Muscle of leg (tissue), 11 donors: ENCODE measurements around the gene MOGAT1. TPM values are rescaled to one million over a fixed set of nuclear protein-coding genes. Genes with fewer than 3 reads are reported as not detected.
A peak's percentile ranks its signal among the peaks of the same experiment; 100 is the strongest.

Source experiments
- DNase-seq: peaks from one replicate; pipeline ENCODE4 v3.0.0; 2013
- H3K27ac ChIP-seq: one replicate; pipeline ENCODE4 v1.5.1; 2013; ENCODE audit warnings: mild to moderate bottlenecking, low read length, control low read depth
- H3K27me3 ChIP-seq: one replicate; pipeline ENCODE4 v1.6.1; 2013; ENCODE audit warnings: low read length; ENCODE audit not compliant: control insufficient read depth, insufficient read depth
- H3K36me3 ChIP-seq: one replicate; pipeline ENCODE4 v1.6.1; 2013; ENCODE audit warnings: low read length; ENCODE audit not compliant: control insufficient read depth, insufficient read depth
- H3K4me1 ChIP-seq: one replicate; pipeline ENCODE4 v1.6.1; 2013; ENCODE audit warnings: low read length; ENCODE audit not compliant: control insufficient read depth, insufficient read depth
- H3K4me3 ChIP-seq: one replicate; pipeline ENCODE4 v1.5.1; 2013; ENCODE audit warnings: low read length, control low read depth
- H3K9me3 ChIP-seq: replicated peaks from 2 replicates; pipeline ENCODE4 v1.6.1; 2013; ENCODE audit warnings: low read depth, low read length; ENCODE audit not compliant: control insufficient read depth
- WGBS: methylation state at CpG from one replicate; pipeline ENCODE4 v1.1.5; 2013; ENCODE audit warnings: missing lambda C conversion rate; ENCODE audit not compliant: insufficient coverage; 5-methylcytosine and 5-hydroxymethylcytosine counted together
- polyA plus RNA-seq, 8 donors: library from polyadenylated mRNA; unstranded; fragments of 120-200 nt; gene quantifications; one replicate each; pipeline versions ENCODE4 v1.2.1 to v1.2.3, GENCODE V29; 2013; ENCODE audit warnings: inconsistent platforms in 1 of 8, low replicate concordance in 1 of 8; ENCODE audit not compliant: insufficient read length in 8 of 8, insufficient read depth in 1 of 8
- total RNA-seq: library from RNA; stranded (reverse); fragments of 120-200 nt; gene quantifications from one replicate; pipeline ENCODE4 v1.2.4, GENCODE V29; 2013

MOGAT1 gene
- total and polyA plus RNA-seq, 9 donors: not detected

DNA sequence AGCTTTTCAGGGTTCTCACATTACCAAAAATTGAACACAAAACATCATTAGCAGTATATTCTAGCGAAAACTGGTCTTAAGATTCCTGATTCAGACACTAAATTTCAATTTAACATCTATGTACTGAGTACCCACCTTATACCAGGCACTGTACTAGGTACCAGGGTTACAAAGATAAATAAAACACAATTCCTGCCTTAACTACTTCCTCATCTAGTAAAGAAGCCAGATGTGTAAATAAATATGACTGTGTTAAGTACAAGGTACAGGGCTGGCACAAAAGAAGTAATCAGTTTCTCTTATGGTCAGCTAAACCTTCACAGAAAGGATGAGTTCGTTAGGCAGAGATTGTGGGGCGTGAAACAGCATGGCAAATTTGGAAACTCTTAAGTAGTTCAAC, 21.7 kb upstream of the MOGAT1 start:
- Histone ChIP-seq H3K4me3 (no peak overlapping the region), H3K27me3 (no peaks in the 10 kb centered on the region), H3K9me3 (no peaks in the 10 kb centered on the region), H3K36me3 (peaks cover 16% of the 10 kb centered on the region), H3K4me1 (peaks cover 2% of the 10 kb centered on the region), H3K27ac (no peak overlapping the region)
- DNase-seq: no peak
- 100% methylated on average over 2 of the region's 3 CpGs for WGBS

DNA sequence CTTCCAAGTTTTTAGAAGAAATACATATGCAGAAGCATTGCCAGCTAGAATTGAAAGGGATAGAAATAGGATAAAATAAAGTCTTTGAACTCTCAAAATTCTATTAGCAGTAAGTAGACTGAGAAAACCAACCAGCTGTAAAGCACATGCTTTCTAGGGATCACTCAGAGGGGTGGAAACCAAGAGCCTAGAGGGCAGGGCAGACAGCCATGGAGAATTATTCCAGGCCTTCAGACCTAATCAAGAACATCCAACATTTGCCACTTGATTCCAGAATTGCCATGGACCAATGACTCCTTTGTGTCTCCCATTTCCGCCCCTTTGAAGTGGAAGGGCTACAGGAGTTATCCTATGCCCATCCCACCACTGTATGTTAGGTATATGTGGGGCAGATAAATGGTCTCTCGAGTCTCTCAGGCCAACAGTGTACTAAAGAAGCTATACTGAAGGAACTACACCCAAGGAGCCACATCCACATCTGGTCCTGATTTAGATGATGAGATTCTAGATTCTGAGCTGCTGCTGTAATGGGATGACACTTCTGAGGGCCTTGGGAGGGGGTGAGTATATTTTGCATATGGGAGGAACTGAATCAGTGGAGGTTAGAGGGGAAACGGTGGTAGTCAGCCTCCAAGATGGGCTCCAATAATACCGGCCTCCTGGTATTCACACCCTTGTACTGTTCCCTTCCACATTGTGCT, 19.6 kb upstream of the MOGAT1 start:
- Histone ChIP-seq H3K27me3 (no peaks in the 10 kb centered on the region), H3K9me3 (no peaks in the 10 kb centered on the region), H3K36me3 (peaks cover 13% of the 10 kb centered on the region), H3K27ac (no peak overlapping the region), H3K4me1 (peaks cover 10% of the 10 kb centered on the region), H3K4me3 (no peak overlapping the region)
- no CpG with 5 or more reads among the region's 4 CpGs for WGBS
- no peak for DNase-seq

DNA sequence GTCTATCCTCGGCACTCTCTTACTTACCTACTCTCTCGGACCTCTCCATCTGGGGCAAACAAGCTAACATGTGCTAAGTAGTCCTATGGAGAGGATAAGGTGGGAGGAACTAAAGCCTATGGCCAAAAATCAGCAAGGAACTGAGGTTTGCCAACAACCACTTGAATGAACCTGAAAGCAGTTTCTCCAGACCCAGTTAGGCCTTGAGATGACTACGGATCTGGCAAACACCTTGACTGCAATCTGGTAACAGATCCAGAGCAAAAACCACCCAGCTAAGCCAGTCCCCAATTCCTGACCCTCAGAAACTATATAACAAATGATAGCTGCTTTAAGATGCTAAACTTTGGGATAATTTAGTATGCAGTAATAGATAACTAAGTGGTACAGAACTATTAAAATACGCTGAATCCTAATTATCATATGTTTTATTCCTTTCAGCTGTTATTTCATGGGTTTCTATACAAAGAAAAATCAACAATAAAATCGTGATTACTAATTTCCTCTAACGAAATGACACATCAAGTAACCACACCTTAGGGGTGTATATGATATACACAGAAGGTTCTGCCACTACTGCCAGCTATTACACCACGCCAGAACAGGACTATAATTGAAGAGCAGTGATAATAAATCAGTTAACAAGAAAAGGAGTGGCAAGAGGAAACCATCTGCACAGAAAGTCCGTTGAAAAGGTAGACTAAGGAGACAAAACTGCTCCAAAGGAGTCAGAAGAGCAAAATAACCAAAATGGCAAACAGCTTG, 18.8 kb upstream of the MOGAT1 start:
- Histone ChIP-seq H3K27ac (no peak overlapping the region), H3K4me3 (no peak overlapping the region), H3K4me1 (peaks cover 12% of the 10 kb centered on the region), H3K36me3 (peaks cover 8% of the 10 kb centered on the region), H3K9me3 (no peaks in the 10 kb centered on the region), H3K27me3 (no peaks in the 10 kb centered on the region)
- 60% methylated on average over 1 of the region's 8 CpGs for WGBS
- no peak for DNase-seq

DNA sequence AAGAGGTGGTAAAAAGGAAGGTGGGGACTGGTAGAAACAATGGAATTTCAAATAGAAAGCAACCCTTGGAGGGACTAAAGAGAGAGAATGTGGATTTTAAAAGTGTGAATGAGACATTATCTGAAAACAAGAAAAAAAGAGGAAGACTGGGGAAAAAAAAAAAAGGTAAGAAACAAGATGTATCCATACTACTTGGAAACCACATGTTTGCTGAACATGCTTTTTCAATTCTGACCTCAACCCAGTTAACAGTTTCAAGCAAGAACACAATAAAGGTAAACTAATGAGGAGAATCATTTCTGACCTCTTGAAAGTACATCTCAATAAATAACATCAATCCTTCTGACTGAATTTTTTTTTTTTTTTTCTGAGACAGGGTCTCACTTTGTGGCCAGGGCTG, 18.2 kb upstream of the MOGAT1 start:
- peaks cover 12% of the 10 kb centered on the region for H3K4me1 ChIP-seq
- H3K27ac ChIP-seq: no peak overlapping the region
- H3K9me3 ChIP-seq: no peaks in the 10 kb centered on the region
- DNase-seq: no peak
- peaks cover 4% of the 10 kb centered on the region for H3K36me3 ChIP-seq
- H3K27me3 ChIP-seq: no peaks in the 10 kb centered on the region
- no peak overlapping the region for H3K4me3 ChIP-seq

DNA sequence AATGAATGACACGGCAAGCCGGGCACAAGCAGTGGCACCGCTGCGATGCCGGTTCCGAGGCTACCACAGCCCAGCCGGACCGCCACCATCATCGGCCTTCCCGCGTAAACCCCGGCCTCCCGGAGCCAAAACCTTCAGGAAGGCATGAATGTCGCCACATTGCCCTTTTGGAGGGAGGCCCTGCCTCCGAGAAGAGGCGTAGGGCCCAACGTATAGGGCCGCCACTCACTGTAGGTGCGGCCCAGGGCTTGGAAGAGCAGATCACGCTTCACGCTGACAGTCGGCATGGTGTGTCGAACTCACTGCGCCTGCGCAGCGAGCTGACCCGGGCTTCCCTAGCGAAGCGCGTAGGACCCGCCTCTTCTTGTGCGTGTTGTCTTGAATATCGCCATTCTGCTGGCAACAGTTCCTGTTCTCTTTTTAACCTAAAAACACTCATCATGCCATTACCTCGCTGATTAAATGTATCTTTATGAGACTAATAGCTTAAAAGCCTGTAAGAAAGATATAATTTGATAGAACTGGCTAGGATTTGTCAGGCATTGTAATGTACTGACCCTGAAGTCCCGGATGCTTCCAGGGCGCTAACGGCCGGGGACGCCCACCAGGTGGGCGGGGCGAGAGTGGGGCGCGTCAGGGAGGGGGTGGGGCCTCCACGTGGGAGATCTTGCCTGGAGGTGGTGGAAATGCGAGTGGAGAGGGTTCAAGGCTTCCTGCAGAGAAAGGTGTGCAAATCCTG, 15.5 kb upstream of the MOGAT1 start, which contains the start of gene FARSB:
Gene FARSB (minus strand): TSS at position 306 of the 739 bp plus-strand sequence. CDS start 19 bp downstream, at position 287.
- Histone ChIP-seq H3K4me3 (peak within 1 kb of the TSS; percentile 100), H3K4me1 (peaks cover 12% of the 10 kb centered on the region), H3K27me3 (no peaks in the 10 kb centered on the region), H3K36me3 (peaks cover 2% of the 10 kb centered on the region), H3K9me3 (no peaks in the 10 kb centered on the region), H3K27ac (peak within 1 kb of the TSS; percentile 95)
- WGBS: under 1% methylated on average over 36 of the region's 45 CpGs
- DNase-seq: peak; percentile 98

DNA sequence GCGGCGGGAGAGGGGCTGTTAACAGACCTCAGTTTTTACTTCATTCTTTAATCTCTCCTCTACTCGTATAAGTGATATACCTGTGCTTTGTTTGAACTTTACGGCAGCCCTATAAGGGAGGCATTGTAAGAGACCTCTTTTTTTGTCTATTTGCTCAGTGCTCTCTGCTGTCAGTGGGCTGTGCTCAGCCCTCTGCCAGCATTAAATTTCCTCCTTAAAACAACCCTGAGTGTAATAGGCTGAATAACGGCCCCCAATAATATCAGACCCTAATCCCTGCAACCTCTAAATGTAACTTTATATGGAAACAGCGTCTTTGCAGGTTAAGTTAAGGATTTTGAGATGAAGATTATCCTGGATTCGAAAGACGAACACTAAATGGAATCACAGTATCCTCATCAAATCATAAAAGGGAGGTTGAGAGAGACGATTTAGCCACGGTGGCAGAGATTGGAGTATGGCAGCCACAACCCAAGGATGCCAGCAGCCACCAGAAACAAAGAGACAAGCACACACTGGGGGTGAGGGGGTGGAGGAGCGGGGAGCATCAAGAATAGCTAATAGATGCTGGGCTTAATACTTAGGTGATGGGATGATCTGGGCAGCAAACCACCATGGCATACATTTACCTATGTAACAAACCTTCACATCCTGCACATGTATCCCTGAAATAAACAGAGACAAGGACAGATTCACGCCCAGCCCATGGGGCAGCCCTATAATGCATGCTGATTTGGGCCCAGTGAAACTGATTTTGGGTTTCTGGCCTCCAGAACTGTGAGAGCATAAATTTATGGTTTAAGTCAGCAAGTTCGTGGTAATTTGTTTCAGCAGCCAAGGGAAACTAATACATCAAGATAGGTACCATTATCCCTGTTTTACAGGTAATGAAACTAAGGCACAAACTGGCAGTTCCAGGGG, 14.7 kb upstream of the MOGAT1 start:
- no peaks in the 10 kb centered on the region for H3K27me3 ChIP-seq
- H3K9me3 ChIP-seq: no peaks in the 10 kb centered on the region
- WGBS: 100% methylated on average over 1 of the region's 13 CpGs
- H3K27ac ChIP-seq: peak overlapping the region; percentile 95
- H3K36me3 ChIP-seq: peaks cover 1% of the 10 kb centered on the region
- peak overlapping the region; percentile 100 for H3K4me3 ChIP-seq
- H3K4me1 ChIP-seq: peaks cover 12% of the 10 kb centered on the region
- DNase-seq: peak; percentile 15

DNA sequence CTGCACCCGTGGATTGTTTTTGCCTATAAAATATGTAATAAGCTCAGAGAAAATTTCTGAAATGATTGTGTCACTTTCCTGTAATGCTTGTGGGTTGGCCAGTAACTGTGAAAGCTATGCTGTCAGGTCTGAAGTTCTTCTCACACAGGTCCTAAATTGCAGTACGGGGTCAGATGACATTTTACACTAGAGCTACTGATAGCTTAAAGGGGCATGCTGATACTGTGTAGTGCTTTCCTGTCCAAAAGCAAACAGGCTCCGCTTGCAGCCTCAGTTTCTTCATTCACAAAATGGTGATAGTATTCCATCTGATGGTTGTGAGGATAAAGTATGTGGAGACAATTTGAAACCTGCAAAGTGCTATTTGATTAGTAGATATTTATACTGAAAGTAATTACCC, 8.0 kb upstream of the MOGAT1 start:
- no peaks in the 10 kb centered on the region for H3K27me3 ChIP-seq
- H3K27ac ChIP-seq: no peak overlapping the region
- H3K36me3 ChIP-seq: no peaks in the 10 kb centered on the region
- H3K9me3 ChIP-seq: no peaks in the 10 kb centered on the region
- DNase-seq: no peak
- no CpG with 5 or more reads among the region's 3 CpGs for WGBS
- no peak overlapping the region for H3K4me3 ChIP-seq
- H3K4me1 ChIP-seq: no peaks in the 10 kb centered on the region

DNA sequence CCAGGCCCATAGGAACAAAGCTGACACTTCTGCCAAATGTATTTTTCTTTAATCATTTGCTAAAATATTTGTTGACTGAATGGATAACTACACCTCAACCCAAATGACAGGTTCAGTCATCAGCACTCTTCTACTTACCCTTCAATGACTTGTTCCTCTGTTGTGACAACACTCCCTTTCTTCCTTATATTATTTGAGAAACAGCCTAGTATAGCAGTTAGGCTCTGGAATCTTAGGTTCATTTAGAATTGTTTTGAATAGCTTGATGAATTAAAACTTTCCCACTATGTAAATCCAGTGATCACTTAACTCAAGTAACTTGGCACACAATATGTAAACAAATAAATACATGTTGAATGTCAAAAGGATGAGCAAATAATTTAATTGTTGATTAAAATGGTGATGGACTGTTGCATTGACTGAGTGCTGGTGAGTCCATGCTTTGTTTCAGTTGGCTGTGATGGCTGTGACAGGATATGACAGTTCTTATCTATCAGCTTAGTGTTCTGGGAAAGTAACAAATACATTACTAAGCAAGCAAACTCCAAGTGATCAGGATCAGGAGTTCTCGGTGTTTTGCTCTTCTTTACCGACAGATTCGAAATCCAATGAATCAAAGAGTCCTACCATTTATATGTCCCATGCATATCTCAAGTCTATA, 2.8 kb upstream of the MOGAT1 start:
- DNase-seq: no peak
- H3K4me3 ChIP-seq: no peak overlapping the region
- no peaks in the 10 kb centered on the region for H3K9me3 ChIP-seq
- WGBS: no CpG with 5 or more reads among the region's 3 CpGs
- H3K4me1 ChIP-seq: peaks cover 5% of the 10 kb centered on the region
- peaks cover 30% of the 10 kb centered on the region for H3K27me3 ChIP-seq
- H3K27ac ChIP-seq: no peak overlapping the region
- H3K36me3 ChIP-seq: no peaks in the 10 kb centered on the region

DNA sequence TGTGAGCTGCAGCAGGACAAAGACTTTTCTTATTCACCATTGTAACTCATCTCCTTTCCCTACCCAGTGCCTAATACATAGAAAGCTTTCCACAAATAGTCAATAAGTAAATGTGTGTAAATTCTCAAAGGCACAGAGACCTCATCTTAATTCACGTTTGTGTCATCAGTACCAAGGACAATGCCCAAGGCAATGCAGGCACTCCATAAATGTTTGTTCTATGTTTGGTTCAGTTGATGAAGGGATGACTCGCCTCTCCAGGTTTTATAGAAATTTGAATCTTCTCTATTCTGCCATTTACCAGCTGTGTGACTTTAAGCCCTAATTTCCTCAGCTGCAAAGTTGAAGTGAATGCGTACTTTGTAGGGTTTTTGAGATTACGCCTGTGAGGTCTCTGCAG, 2.1 kb upstream of the MOGAT1 start:
- Histone ChIP-seq H3K9me3 (no peaks in the 10 kb centered on the region), H3K4me1 (peaks cover 5% of the 10 kb centered on the region), H3K4me3 (no peak overlapping the region), H3K36me3 (no peaks in the 10 kb centered on the region), H3K27me3 (peaks cover 30% of the 10 kb centered on the region), H3K27ac (no peak overlapping the region)
- DNase-seq: no peak
- no CpG with 5 or more reads among the region's 4 CpGs for WGBS
